GM11168 (cell line): ENCODE results near the gene LEO1.
"Not testable (repeated sequence)": the region's sequence is repeated elsewhere in the genome, so short reads cannot be mapped to it uniquely, and the experiment has no call there.

ENCODE experiments used
- in situ Hi-C: fragments of 300-500 bp; cut with MboI; formaldehyde crosslinking; loops from one replicate; pipeline ENCODE4 v1.12.0; 2022; ENCODE audit warnings: low sequenced_read_pairs; ENCODE audit not compliant: unreplicated experiment

Gene LEO1

GRCh38 chr15:52004806-52005205 is 33.2 kb upstream of the LEO1 start:
- in situ Hi-C loops = no loop called here

- in situ Hi-C loops = no loop called here
These were observed 32.1 kb upstream of the LEO1 start for GRCh38 chr15:52003710-52004109.

DNA sequence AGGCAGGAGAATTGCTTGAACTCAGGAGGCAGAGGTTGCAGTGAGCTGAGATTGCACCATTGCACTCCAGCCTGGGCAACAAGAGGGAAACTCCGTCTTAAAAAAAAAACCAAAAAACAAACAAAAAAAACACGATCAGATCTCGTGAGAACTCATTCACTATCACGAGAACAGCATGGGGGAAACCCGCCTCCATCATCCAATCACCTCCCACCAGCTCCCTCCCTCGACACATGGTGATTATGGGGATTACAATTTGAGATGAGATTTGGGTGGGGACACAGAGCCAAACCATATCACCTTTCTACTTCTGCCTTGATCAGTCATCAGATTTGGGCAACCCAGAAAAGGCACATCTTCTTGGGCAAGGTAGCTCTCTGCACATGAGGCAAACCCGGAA is 31.5 kb upstream of the LEO1 start:
- in situ Hi-C loops = not testable (repeated sequence)

- in situ Hi-C loops = no loop called here
These were observed 30.8 kb upstream of the LEO1 start for GRCh38 chr15:52002351-52002750.

DNA sequence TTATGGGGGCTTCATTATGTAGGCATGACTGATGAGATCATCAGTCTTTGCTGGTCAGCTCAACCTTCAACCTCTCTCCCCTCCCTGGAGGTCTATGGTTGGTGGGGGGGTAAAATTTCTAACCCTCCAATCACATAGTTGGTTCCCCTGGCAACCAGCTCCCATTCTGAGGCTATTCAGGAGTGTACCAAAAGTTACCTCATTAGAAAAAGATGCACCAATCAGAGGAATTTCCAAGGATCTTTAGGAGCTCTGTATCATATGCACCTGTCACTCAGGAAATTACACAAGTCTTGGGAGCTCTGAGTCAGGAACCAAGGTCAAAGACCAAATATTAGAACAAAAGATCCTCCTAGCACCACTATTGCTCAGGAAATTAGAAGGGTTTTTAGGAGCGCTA is 21.4 kb upstream of the LEO1 start:
- in situ Hi-C loops = no loop called here

DNA sequence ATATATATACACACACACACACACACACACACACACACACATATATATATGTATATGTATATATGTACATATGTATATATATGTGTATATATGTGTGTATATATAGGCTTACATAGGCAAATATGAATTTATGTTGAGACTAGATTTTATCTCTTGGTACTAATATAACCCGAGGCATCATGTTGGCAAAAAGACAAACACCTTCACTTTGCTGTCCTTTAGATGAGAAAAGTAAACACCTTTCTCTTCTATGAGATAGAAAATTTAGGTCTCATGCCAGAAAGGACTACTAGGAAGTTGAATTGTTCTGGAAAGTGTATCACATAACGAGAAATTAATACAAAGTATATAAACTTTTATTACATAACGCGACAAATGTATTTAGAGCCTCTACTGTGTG is 19.6 kb upstream of the LEO1 start:
- in situ Hi-C loops = no loop called here

GRCh38 chr15:51982770-51983103 is 11.2 kb upstream of the LEO1 start:
- in situ Hi-C loops = loop anchor here (10.0 kb wide), 2 partner anchors 92 to 162 kb away; no protein-coding TSS in a partner anchor

GRCh38 chr15:51982013-51982769 is 10.6 kb upstream of the LEO1 start:
- in situ Hi-C loops = loop anchor here (10.0 kb wide), 2 partner anchors 93 to 163 kb away; no protein-coding TSS in a partner anchor

GRCh38 chr15:51973775-51974174 is 2.2 kb upstream of the LEO1 start:
- in situ Hi-C loops = no loop called here

GRCh38 chr15:51973220-51973619 is 1.6 kb upstream of the LEO1 start:
- in situ Hi-C loops = no loop called here

DNA sequence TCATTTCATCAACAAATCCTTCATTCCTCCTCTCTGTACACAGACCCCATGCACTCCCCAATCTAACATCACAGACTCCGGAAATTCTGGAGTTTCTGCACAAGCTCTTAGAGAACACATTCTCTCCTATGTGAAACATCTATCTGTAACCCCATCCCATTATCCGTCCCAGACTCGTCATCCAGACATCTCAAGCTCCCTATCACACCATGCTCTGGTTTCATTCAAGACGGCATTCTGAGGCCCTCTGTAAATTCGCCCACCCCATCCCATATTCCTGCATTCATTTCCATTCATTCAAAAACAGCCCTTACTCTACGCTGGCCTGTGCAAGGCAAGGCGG is 575 bp downstream of the LEO1 start:
- in situ Hi-C loops = no loop called here

GRCh38 chr15:51970132-51970817 is 1.3 kb downstream of the LEO1 start:
- in situ Hi-C loops = no loop called here

- in situ Hi-C loops = no loop called here
These were observed 1.9 kb downstream of the LEO1 start for GRCh38 chr15:51969728-51970127.

DNA sequence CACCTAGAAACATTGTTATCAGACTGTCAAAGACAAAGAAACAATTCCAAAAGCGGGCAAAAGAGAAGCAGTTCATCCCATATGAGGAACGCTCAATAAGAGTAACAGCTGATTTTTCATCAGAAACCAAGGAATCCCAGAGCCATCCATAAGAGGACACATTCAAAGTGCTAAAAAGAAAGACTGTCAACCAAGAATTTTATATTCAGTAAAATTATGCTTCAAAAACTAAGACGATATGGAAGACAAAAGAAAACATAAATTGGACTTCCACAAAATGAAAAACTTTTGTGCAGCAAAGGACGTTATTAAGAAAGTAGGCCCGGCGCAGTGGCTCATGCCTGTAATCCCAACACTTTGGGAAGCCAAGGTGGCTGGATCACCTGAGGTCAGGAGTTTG is 4.0 kb downstream of the LEO1 start:
- in situ Hi-C loops = no loop called here

DNA sequence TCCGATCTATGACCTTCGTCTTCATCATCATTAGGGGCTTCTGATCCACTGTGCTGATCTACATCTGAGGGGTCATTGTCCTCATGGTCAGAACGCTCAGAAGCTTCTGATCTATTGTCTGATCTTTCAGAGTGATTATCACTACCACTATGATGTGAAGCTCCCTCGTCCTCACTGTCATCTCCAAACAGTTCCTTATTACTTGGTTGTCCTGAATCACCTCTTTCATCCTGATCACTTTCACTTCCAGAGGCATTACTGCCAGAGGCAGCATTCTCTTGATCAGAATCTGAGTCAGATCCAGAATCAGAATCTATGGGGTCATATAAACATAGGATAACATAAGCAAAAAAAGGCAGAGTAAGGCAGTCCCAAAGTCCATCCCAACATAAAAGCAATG is 5.4 kb downstream of the LEO1 start:
- in situ Hi-C loops = no loop called here

- in situ Hi-C loops = no loop called here
These were observed 5.9 kb downstream of the LEO1 start for GRCh38 chr15:51965691-51966090.

DNA sequence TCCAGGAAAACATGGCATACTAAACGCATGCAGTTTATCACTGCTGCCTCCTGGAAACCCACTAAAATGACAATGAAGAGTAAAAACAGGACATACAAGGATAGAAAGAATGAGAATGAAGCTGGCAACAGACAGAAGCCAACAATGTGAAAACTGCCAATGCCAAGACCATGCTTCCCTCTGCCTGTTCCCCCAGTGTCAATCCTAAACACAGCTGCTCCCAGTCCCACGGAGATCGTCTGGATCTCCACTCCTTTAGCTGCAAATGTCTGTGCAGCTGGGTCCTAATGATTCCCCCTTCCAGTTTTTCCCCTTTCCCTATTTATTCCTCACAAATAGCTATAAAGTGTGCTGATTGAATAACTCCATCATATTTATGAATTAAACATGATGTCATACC is 16.1 kb downstream of the LEO1 start:
- in situ Hi-C loops = no loop called here

DNA sequence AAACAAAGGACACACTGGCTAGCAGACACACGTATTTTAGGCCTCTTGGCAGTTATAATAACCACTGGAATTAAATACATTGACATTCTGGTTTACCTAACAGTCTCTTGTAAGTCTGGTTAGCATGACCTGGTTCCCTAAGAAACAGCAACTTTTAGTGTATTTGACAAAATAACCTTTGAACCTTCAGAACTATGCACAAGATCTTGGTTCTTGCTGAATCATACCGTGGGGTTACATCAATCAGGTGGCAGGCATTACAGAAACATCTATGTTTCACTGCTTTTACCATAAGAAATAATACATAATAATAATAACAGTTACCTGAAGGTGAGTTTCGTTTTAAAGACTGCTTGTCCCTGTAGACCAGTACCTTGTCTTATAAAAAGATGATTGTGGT is 18.8 kb downstream of the LEO1 start:
- in situ Hi-C loops = no loop called here

DNA sequence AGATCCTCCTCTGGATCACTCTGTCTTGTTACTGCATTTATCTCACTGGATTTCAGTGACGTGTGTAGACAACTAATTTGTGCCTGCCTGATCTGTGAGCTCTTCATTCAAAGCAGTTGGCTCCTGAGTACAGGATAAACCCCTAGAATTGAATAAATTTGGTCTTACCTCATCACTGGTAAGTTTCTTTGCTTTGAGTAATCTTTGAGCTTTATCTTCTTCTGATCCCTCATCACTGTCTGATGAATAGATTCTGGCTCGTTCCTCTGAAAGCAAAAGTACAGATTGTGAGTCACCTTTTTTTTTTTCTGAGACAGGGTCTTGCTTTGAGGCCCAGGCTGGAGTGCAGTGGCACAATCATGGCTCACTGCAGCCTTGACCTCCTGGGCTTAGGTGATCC is 24.5 kb downstream of the LEO1 start:
- in situ Hi-C loops = no loop called here

DNA sequence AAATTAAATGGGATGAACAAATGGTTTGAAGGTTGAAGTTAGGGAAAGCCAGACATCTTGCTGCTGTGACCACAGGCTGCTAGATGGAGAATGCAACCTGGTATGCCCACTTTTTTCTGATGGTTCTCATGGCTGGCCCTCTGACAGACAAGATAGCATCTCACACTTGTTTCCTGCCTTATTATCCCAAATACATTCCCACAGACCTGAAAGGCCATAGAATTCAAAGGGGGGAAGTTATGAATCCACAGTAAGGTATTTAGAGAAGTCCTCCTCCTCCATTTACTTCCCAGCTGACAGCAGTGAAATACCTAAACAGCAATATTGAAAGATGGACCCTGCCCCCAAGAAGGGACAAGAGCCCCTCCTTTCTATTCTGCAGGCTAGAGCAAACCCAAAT is 32.4 kb downstream of the LEO1 start:
- in situ Hi-C loops = no loop called here

DNA sequence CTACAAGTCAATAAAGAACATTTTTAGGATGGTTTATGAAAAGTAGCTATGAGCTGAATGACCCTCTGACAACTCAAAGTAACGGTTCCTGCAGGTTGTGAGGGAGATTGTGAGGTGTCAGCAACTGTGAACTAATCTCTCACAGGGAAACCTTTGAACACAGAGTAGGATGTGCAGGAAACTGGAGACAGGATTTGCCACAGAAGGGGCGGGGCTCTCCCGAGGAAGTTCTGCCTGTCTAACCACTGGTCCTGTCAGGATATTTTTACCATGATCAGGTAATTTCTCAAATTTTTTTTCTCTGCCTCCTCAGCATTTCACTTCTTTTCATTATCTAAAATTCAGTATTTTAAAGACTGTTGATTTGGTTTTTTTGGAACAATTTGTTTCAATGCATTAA is 33.3 kb downstream of the LEO1 start:
- in situ Hi-C loops = no loop called here

DNA sequence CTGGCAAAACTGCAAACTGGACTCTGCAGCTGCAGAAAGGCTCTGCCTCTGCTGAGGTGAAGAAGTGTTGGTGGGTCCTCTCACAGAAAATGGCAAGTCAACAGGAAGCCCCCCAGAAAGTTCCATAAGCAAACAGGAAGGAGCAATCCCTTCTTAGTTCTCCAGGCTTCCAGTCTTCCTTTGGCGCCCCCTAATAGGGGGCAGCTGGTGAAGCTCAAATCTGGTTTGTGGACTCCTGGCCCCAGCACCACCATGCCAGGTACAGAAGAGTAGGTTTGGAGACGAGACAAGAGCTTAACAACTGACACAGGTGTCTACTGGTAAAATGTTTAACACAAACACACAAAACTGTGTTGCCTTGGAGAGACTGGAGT is 35.5 kb downstream of the LEO1 start:
- in situ Hi-C loops = no loop called here
